Stimulated activated CD4-positive, alpha-beta T cell treated with anti-CD3 and anti-CD28 coated beads, Interleukin-4, amount 100 ng/mL, for 4 hours (primary cell): ENCODE measurements around the gene CHST8.
"Not testable (repeated sequence)": the region's sequence is repeated elsewhere in the genome, so short reads cannot be mapped to it uniquely, and the experiment has no call there.

ENCODE experiments used
- DNase-seq, 2 experiments: peaks; one replicate each; pipeline ENCODE4 v3.0.0-alpha.2; 2020

Gene CHST8

GRCh38 chr19:33695547-33695946 is 73.8 kb downstream of the CHST8 start:
- not testable (repeated sequence) for DNase-seq

GRCh38 chr19:33697766-33698165 is 76.0 kb downstream of the CHST8 start:
- no peak for DNase-seq

GRCh38 chr19:33698576-33699435 is 77.1 kb downstream of the CHST8 start:
- no peak for DNase-seq

DNA sequence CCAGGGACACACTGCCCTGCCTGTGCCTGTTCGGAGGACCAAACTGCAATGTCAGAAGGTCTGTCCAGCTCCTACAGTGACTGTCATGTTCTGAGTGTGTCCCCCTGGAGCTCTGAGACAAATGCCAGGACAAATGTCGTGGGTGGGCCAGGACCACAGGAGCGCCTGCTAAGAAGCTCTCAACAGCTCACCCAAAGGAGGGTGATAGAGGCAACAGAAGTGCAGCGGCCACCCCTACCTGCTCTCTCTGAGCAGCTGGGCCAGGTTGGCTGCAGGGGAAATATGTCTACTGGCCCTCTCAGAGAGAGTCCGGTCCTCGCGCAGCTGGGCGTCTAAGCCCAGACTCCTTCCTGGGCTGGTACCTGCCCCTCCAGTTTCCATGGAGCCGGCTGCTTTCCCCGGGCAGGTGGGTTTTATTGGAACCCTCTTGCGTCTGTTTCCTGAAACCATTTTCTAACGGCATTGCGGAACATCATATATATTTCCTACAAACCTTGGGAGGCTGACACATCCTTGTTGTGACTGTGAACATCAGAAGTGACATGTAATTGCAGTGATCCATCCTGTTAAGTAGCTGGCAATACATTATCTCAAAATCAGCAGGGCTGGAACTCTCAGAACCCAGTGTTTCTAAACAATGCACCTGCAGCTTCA is 78.1 kb downstream of the CHST8 start:
- DNase-seq, result no peak

DNA sequence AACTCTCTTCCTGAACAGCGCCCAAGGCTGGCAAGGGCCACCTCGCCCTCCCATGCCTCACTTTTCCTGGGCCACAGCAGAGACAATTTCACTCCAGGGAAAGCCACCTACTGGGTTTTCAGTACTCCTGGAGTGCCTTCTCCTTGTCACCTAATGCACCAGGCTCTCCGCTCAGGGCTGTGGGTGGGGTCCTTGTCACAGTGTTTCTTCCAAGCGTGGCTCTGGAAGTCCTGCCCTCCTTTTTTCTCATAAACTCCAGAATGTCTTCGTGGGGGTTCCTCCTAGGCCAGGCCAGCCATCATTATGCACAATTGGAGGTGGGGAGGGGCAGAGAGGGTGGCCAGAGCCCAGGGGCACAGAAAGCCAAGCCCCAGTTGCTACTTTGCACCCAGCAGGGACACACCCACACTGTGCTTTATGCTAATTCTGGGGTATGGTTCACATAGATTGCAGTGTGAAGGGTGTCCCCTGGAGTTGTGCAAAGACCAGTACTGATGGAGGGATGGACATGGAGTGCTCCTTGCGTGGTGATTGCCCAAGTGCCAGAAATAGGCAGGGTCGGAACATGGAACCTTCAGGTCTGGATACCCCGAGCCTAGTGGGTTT is 78.8 kb downstream of the CHST8 start:
- no peak for DNase-seq

- DNase-seq, result no peak
These were observed 79.8 kb downstream of the CHST8 start for GRCh38 chr19:33701565-33701964.

- DNase-seq, result no peak
These were observed 81.1 kb downstream of the CHST8 start for GRCh38 chr19:33702606-33703437.

DNA sequence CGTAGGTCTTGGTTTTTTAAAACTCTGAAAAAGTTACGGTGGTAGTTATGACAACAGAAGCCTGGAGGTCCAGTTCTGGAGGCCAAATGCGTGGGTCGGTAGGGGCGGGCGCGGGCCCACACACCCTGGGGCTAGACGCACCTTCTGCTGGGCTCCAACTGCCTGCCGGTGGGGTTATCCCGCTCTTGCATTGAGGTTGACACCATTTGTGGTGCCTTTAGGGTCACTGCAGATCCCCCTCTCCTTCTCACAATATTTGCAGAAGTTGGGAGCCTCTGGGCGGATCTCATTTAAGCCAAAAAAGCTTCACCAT is 81.6 kb downstream of the CHST8 start:
- no peak for DNase-seq

GRCh38 chr19:33703821-33704220 is 82.1 kb downstream of the CHST8 start:
- DNase-seq, result no peak

DNA sequence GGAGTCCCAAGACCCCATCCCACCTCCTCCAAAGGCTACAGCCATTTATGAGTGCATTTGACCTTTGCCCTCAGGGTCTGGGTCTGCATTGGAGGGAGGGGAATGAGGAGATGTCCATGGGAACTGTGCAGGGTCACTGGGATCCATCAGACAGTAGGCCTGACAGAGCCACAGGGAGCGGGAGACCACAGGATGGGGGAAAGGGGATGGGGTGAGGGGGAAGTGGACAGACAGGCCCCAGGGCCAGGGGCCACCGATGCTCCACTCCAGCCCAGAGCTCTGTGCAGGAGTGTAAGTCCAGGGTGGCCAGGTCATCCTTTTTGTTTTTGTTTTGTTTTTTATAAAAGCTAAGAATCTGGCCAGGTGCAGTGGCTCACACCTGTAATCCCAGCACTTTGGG is 82.5 kb downstream of the CHST8 start:
- no peak for DNase-seq

GRCh38 chr19:33705090-33705847 is 83.5 kb downstream of the CHST8 start:
- DNase-seq, result no peak

DNA sequence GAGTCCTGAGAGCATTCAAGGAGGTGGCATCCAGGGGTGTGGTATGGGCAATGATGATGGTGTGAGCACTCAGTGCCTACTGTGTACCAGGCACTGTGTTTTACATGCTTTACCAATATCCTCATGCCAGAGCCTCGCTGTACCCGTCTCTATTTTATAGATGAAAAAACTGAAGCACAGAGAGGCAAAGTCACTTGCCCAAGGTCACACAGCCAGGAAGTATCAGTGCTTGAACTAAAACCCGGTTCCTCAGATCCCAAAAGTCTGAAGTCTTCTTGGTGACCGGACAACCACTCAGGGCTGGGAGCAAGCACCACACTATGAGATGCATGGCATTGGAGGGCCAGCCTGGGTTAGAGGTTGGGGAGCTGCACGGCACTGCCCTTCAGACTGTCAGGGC is 84.1 kb downstream of the CHST8 start:
- no peak for DNase-seq

DNA sequence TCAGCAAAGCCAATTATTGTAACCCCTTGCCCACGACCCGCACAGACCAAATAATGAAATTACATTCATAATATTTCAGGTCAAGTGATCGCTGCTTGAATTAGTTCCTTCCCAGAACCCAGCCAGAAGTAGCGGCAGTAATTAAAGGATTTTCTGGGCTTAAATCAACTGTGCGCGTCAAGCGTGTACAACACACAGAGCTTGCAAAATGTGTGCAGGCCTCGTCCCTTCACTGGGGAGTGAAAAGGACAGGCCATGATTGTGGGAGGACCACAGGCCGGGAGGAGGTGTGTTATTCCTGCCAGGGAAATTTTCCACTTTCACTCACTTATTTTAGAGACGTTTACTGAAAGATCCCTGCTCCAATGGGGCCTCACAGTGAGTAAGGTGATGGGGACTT is 84.9 kb downstream of the CHST8 start:
- no peak for DNase-seq

GRCh38 chr19:33712268-33712667 is 90.5 kb downstream of the CHST8 start:
- DNase-seq, result no peak

DNA sequence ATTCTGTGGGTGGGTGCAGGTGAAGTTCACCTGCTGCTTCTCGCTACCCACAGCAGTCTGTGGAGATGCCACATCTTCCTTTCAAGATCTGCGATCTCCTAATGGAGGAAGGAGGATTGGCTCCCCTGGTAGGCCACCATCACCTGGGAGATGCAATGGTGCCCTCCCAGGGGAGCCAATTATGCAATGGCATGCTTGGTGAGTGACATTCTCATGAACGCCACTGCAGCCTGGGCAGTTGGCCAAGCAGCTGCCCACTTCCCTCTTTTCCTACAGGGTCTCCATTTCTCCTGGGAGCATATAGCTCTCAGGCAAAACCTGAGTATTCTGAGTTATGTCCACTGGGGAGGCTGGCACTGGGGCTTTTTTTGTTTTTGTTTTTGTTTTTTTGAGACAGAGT is 91.4 kb downstream of the CHST8 start:
- no peak for DNase-seq

GRCh38 chr19:33714149-33714548 is 92.4 kb downstream of the CHST8 start:
- DNase-seq, result no peak

- no peak for DNase-seq
These were observed 93.7 kb downstream of the CHST8 start for GRCh38 chr19:33715462-33715861.

GRCh38 chr19:33717878-33718277 is 96.1 kb downstream of the CHST8 start:
- no peak for DNase-seq

DNA sequence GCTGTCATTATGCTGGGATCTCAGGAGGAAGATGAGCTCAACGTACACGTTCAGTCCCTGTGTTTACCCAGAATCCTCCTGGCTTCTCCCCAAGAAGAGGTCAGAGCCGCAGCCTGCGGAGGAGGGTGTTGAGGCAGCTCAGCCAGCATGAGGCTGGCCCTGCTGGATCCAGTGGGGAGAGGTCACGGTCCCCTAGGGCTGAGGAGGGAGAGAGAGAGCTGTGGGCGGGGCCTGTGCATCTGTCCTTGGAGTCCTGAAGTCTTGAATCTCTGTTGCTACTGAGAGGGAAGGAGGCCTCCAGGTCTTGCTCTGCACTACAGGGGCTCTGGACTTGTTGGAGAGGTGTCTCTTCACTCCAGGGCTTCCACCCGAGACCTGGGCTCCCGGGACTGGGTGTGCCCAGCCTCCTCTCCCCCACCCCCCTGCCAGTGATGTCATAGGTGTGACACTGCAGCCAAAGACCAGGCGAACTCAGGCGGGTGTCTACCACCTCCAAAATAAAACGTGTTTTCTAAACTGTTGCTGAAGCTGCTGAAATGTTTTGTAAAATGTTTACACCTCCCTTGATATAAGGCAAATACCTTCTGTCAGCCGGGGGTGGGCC is 97.0 kb downstream of the CHST8 start:
- DNase-seq, result no peak

DNA sequence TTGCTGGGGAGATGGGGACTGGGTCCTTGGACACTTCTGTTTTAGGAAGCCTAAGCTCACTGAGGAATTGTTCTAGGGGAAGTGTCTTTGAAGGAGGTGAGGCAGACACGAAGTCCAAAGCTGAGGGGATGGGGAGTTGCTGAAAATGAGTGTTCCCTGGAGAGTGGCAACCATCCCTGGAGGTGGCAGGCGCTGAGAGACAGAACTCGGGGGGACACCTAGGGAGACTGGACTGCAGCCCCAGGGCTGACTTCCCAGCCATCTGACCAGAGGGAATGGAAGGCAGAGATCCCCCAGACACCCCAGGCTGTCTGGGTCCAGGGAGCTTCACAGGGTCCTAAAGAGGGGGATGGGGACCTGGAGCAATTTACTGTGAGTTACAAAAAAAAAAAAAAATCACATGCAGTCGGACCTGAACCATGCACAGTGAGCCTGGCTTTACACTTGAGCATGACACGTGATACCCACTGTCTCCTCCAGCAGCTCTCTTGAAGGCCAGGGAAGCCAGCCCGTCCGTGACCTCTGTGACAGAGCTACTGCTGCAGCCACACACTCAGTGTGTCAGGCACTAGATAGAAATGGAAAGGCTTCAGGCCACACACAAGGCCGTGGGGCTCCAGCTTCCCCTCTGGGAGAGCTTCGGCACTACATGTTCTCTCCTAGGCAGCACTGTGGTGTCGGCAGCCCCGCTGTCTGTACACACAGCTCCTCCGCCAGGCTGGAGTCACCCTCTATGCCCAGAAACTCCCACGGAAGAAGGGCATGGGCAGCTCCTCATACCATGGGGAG is 97.8 kb downstream of the CHST8 start:
- no peak for DNase-seq

- DNase-seq, result no peak
These were observed 98.4 kb downstream of the CHST8 start for GRCh38 chr19:33720155-33720493.
